ENCODE results near the gene SEC31B. TPM values are rescaled to one million over a fixed set of nuclear protein-coding genes. Genes with fewer than 3 reads are reported as not detected.

The SEC31B gene
- polyA plus RNA-seq, 1 donor from 2014 or later: 17.1 TPM

DNA sequence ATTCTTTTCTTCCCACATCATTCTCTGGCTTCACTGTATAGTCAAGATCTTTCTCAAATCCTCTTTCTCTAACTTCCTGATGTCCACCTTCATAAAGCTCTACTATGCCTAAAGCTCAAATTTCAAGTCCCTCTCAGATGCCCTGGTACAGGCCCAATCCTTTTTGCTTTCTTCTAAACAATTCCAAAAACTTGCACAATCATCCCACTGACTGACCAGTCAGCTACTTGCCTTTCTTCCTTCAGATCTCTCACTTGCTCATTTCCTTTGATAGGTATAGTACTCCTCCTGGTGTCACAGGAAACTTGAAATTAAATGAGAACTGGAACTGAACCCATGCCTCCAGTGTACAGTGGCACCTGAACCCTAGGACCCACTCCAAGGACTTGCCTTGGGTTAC is 18.2 kb downstream of the SEC31B start:
- Histone ChIP-seq H3K9me2 (ENCODE audit: insufficient read depth, low read length) (no peaks in the 10 kb centered on the region), H3K36me3 (ENCODE audit: insufficient read depth, low read length) (peaks cover 14% of the 10 kb centered on the region), H4K20me1 (ENCODE audit: insufficient read depth) (no peaks in the 10 kb centered on the region), H3K4me2 (ENCODE audit: low read length) (no peak overlapping the region), H3F3A (ENCODE audit: insufficient read depth, low read length, poor library complexity, severe bottlenecking) (no peaks in the 10 kb centered on the region), H3K9me3 (ENCODE audit: low read length) (no peaks in the 10 kb centered on the region), H3K79me2 (replicated peaks; ENCODE audit: insufficient read depth, low read length) (no peaks in the 10 kb centered on the region), H3K27ac (ENCODE audit: low read length) (no peak overlapping the region), H2AFZ (ENCODE audit: low read depth, low read length) (no peak overlapping the region), H3K4me3 (ENCODE audit: low read length) (no peak overlapping the region), H3K27me3 (ENCODE audit: insufficient read depth, low read depth, low read length) (no peaks in the 10 kb centered on the region), H3K9ac (ENCODE audit: low read length) (no peak overlapping the region)
- TF ChIP-seq MXI1 (conservative IDR thresholded peaks at IDR 0.05; ENCODE audit: poor library complexity, severe bottlenecking) (no peak), POLR2AphosphoS5 (IDR thresholded peaks at IDR 0.05) (no peak), TAF1 (IDR thresholded peaks at IDR 0.05; ENCODE audit: low read depth) (no peak), RAD21 (conservative IDR thresholded peaks at IDR 0.05) (no peak), EP300 (conservative IDR thresholded peaks at IDR 0.05; ENCODE audit: poor library complexity, severe bottlenecking) (no peak), SMC3 (conservative IDR thresholded peaks at IDR 0.05; ENCODE audit: poor library complexity) (no peak), EZH2 (IDR thresholded peaks at IDR 0.05; ENCODE audit: borderline replicate concordance, insufficient read depth, low read length, poor library complexity, severe bottlenecking) (no peak)
- TF ChIP-seq, protein P1, sequence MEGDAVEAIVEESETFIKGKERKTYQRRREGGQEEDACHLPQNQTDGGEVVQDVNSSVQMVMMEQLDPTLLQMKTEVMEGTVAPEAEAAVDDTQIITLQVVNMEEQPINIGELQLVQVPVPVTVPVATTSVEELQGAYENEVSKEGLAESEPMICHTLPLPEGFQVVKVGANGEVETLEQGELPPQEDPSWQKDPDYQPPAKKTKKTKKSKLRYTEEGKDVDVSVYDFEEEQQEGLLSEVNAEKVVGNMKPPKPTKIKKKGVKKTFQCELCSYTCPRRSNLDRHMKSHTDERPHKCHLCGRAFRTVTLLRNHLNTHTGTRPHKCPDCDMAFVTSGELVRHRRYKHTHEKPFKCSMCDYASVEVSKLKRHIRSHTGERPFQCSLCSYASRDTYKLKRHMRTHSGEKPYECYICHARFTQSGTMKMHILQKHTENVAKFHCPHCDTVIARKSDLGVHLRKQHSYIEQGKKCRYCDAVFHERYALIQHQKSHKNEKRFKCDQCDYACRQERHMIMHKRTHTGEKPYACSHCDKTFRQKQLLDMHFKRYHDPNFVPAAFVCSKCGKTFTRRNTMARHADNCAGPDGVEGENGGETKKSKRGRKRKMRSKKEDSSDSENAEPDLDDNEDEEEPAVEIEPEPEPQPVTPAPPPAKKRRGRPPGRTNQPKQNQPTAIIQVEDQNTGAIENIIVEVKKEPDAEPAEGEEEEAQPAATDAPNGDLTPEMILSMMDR (IDR thresholded peaks at IDR 0.05; ENCODE audit: poor library complexity, severe bottlenecking): no peak
- TF ChIP-seq, protein P2, sequence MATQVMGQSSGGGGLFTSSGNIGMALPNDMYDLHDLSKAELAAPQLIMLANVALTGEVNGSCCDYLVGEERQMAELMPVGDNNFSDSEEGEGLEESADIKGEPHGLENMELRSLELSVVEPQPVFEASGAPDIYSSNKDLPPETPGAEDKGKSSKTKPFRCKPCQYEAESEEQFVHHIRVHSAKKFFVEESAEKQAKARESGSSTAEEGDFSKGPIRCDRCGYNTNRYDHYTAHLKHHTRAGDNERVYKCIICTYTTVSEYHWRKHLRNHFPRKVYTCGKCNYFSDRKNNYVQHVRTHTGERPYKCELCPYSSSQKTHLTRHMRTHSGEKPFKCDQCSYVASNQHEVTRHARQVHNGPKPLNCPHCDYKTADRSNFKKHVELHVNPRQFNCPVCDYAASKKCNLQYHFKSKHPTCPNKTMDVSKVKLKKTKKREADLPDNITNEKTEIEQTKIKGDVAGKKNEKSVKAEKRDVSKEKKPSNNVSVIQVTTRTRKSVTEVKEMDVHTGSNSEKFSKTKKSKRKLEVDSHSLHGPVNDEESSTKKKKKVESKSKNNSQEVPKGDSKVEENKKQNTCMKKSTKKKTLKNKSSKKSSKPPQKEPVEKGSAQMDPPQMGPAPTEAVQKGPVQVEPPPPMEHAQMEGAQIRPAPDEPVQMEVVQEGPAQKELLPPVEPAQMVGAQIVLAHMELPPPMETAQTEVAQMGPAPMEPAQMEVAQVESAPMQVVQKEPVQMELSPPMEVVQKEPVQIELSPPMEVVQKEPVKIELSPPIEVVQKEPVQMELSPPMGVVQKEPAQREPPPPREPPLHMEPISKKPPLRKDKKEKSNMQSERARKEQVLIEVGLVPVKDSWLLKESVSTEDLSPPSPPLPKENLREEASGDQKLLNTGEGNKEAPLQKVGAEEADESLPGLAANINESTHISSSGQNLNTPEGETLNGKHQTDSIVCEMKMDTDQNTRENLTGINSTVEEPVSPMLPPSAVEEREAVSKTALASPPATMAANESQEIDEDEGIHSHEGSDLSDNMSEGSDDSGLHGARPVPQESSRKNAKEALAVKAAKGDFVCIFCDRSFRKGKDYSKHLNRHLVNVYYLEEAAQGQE (IDR thresholded peaks at IDR 0.05; ENCODE audit: borderline replicate concordance): no peak

DNA sequence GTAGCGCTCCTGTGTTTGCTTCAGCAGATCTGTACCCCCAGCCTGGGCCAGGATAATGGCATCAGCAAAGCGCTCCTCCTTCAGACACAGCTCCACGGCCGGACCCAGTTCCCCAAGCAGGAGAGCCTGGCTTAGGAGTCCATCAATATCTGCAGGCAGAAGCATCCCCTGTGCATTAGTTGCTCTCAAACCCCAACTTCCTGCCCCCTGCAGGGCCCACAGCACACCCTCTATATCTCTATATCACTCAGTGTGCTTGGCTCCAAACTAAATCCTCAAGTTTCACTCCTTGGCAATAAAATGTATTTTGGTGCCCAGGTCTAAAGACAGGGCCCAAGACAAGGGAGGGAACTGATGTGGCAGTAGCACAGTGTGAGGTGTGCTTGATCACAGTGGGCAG is 21.6 kb downstream of the SEC31B start:
- Histone ChIP-seq H3K4me2 (ENCODE audit: low read length) (no peak overlapping the region), H3K4me3 (ENCODE audit: low read length) (no peak overlapping the region), H3K36me3 (ENCODE audit: insufficient read depth, low read length) (peaks cover 14% of the 10 kb centered on the region), H3K9me3 (ENCODE audit: low read length) (no peaks in the 10 kb centered on the region), H3K9me2 (ENCODE audit: insufficient read depth, low read length) (no peaks in the 10 kb centered on the region), H3K27ac (ENCODE audit: low read length) (no peak overlapping the region), H3K9ac (ENCODE audit: low read length) (no peak overlapping the region), H4K20me1 (ENCODE audit: insufficient read depth) (no peaks in the 10 kb centered on the region), H3K27me3 (ENCODE audit: insufficient read depth, low read depth, low read length) (peaks cover 9% of the 10 kb centered on the region), H3F3A (ENCODE audit: insufficient read depth, low read length, poor library complexity, severe bottlenecking) (no peaks in the 10 kb centered on the region), H3K79me2 (replicated peaks; ENCODE audit: insufficient read depth, low read length) (no peaks in the 10 kb centered on the region), H2AFZ (ENCODE audit: low read depth, low read length) (no peak overlapping the region)
- no peak for TF ChIP-seq MXI1 (conservative IDR thresholded peaks at IDR 0.05; ENCODE audit: poor library complexity, severe bottlenecking)
- TF ChIP-seq POLR2AphosphoS5 (IDR thresholded peaks at IDR 0.05): no peak
- TF ChIP-seq EZH2 (IDR thresholded peaks at IDR 0.05; ENCODE audit: borderline replicate concordance, insufficient read depth, low read length, poor library complexity, severe bottlenecking): no peak
- TF ChIP-seq TAF1 (IDR thresholded peaks at IDR 0.05; ENCODE audit: low read depth): no peak
- TF ChIP-seq, protein P2 (IDR thresholded peaks at IDR 0.05; ENCODE audit: borderline replicate concordance): no peak
- TF ChIP-seq, protein P1 (IDR thresholded peaks at IDR 0.05; ENCODE audit: poor library complexity, severe bottlenecking): no peak
- no peak for TF ChIP-seq SMC3 (conservative IDR thresholded peaks at IDR 0.05; ENCODE audit: poor library complexity)
- no peak for TF ChIP-seq EP300 (conservative IDR thresholded peaks at IDR 0.05; ENCODE audit: poor library complexity, severe bottlenecking)
- TF ChIP-seq RAD21 (conservative IDR thresholded peaks at IDR 0.05): no peak
